H1 (cell line): ENCODE data around the gene LRRIQ4. TPM values are rescaled to one million over a fixed set of nuclear protein-coding genes. Genes with fewer than 3 reads are reported as not detected.

Source experiments
- BRCA1 ChIP-seq: IDR thresholded peaks from 2 replicates; pipeline ENCODE4 v1.6.1; 2012; ENCODE audit warnings: low read depth, low read length, improper control_type of control experiment
- CBX8 ChIP-seq: fragments of 300-800, 300-1000 bp; sonication (generic); IDR thresholded peaks from 2 replicates; pipeline ENCODE4 v1.7.1; 2016; ENCODE audit warnings: low read depth, low read length, borderline replicate concordance
- CHD1 ChIP-seq: IDR thresholded peaks from 2 replicates; pipeline ENCODE4 v1.6.1; 2012; ENCODE audit warnings: low read depth, low read length, improper control_type of control experiment
- FOSL1 ChIP-seq: IDR thresholded peaks from 2 replicates; pipeline ENCODE4 v1.6.1; 2011; ENCODE audit warnings: mild to moderate bottlenecking, low read depth, low read length, moderate library complexity; ENCODE audit not compliant: insufficient read depth
- HDAC6 ChIP-seq: IDR thresholded peaks from one replicate; pipeline ENCODE4 v1.7.1; 2012; ENCODE audit warnings: low read depth, mild to moderate bottlenecking, inconsistent platforms, low read length, moderate library complexity
- RNF2 ChIP-seq: fragments of 200-900, 300-1000 bp; sonication (generic); IDR thresholded peaks from 2 replicates; pipeline ENCODE4 v1.7.1; 2016; ENCODE audit warnings: borderline replicate concordance, low read depth, mild to moderate bottlenecking, antibody characterized with exemption, low read length; ENCODE audit not compliant: poor library complexity, severe bottlenecking; ENCODE audit errors: missing control alignments
- SP2 ChIP-seq: IDR thresholded peaks from 2 replicates; pipeline ENCODE4 v1.6.1; 2012; ENCODE audit warnings: mild to moderate bottlenecking, low read length, inconsistent platforms
- polyA plus RNA-seq, 7 experiments: library from polyadenylated mRNA; depleted of rRNA in 3 of 7; stranded (reverse) in 5 of 7; unstranded in 2 of 7; fragments of >200 nt in 5 of 7; fragments of 200-250 nt in 2 of 7; gene quantifications; 1 replicate in 5 of 7; 2 replicates in 1 of 7; 4 replicates in 1 of 7; pipeline versions ENCODE4 v1.2.1 to v1.2.3, GENCODE V29; 2011 to 2013; ENCODE audit warnings: missing spikeins in 2 of 7, mixed read lengths in 2 of 7
- total RNA-seq: library from RNA; stranded (reverse); fragmentation: NEBNext Ultra II Directional; extraction: Animal tissue kit (Norgen Biotek cat#: 25700); gene quantifications from 2 replicates; pipeline ENCODE4 v1.2.1, GENCODE V29; 2021
- TF ChIP-seq, protein P1 (sequence below): IDR thresholded peaks from 2 replicates; pipeline ENCODE4 v1.6.1; 2011; ENCODE audit warnings: low read depth, mild to moderate bottlenecking, low read length; ENCODE audit not compliant: insufficient read depth

Gene LRRIQ4
- total and polyA plus RNA-seq, 2 of the 8 experiments (the other 6 are each of a cell fraction or from before 2014, with no cell fraction given): 0.08 TPM; not detected in 1

GRCh38 chr3:169822540-169822939, 9.9 kb downstream of the LRRIQ4 start (continued):
- TF ChIP-seq RNF2 (no peak), SP2 (no peak), BRCA1 (no peak), FOSL1 (no peak), HDAC6 (no peak), CBX8 (no peak), CHD1 (no peak)
- TF ChIP-seq, protein P1, sequence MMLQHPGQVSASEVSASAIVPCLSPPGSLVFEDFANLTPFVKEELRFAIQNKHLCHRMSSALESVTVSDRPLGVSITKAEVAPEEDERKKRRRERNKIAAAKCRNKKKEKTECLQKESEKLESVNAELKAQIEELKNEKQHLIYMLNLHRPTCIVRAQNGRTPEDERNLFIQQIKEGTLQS: no peak
